ENCODE results near the gene RNH1. TPM values are rescaled to one million over a fixed set of nuclear protein-coding genes. Genes with fewer than 3 reads are reported as not detected.

Gene RNH1
- total RNA-seq, 2 donors from 2014 or later = 42.7 to 43.2 TPM

GRCh38 chr11:537622-538430 lies 30.8 kb upstream of the RNH1 start:
- H3K36me3 Mint-ChIP-seq (ENCODE audit: low read depth) = peaks cover 8% of the 10 kb centered on the region
- H3K36me3 ChIP-seq (ENCODE audit: control insufficient read depth, insufficient read depth, low read length) = peaks cover 8% of the 10 kb centered on the region
- H3K4me3 Mint-ChIP-seq = peak overlapping the region; percentile 43

GRCh38 chr11:536841-537621 lies 30.0 kb upstream of the RNH1 start, which contains the start of gene LRRC56:
Gene LRRC56 (plus strand): TSS chr11:537527. CDS start chr11:540685, 3,158 bp downstream.
- Mint-ChIP-seq H3K36me3 (ENCODE audit: low read depth) (peaks cover 5% of the 10 kb centered on the region), H3K4me3 (peak within 1 kb of the TSS; percentile 66), H3K27me3 (ENCODE audit: insufficient read depth) (peaks cover 9% of the 10 kb centered on the region), H3K27ac (peak within 1 kb of the TSS; percentile 87), H3K9me3 (no peaks in the 10 kb centered on the region), H3K4me1 (no peaks in the 10 kb centered on the region)
- no peaks in the 10 kb centered on the region for H3K9me3 ChIP-seq (ENCODE audit: control insufficient read depth, low read length)
- H3K4me3 ChIP-seq (ENCODE audit: low read length) = peak within 1 kb of the TSS; percentile 77
- no peaks in the 10 kb centered on the region for H3K4me1 ChIP-seq (ENCODE audit: control insufficient read depth, insufficient read depth, low read length)
- peaks cover 8% of the 10 kb centered on the region for H3K36me3 ChIP-seq (ENCODE audit: control insufficient read depth, insufficient read depth, low read length)
- H3K9ac ChIP-seq (ENCODE audit: extremely low read depth, low read length, poor library complexity, severe bottlenecking) = peak within 1 kb of the TSS; percentile 55
- DNase-seq = peak; percentile 93
- 10 to 15% methylated on average over 63 to 93 of the region's 93 CpGs for WGBS, 2 experiments (ENCODE audit: insufficient coverage in 1 of 2, insufficient read length in 1 of 2)
- no peaks in the 10 kb centered on the region for H3K27me3 ChIP-seq (ENCODE audit: control insufficient read depth, insufficient read depth, low read length, poor library complexity, severe bottlenecking)
- H3K27ac ChIP-seq (ENCODE audit: low read depth, low read length) = no peak within 1 kb of the TSS
- no peak for TF ChIP-seq CTCF (conservative IDR thresholded peaks at IDR 0.05)

More at GRCh38 chr11:537622-538430, 30.8 kb upstream of the RNH1 start:
- H3K27me3 Mint-ChIP-seq (ENCODE audit: insufficient read depth) = peaks cover 9% of the 10 kb centered on the region
- Histone ChIP-seq H3K9ac (ENCODE audit: extremely low read depth, low read length, poor library complexity, severe bottlenecking) (peak overlapping the region; percentile 55), H3K4me3 (ENCODE audit: low read length) (peak overlapping the region; percentile 77), H3K27me3 (ENCODE audit: control insufficient read depth, insufficient read depth, low read length, poor library complexity, severe bottlenecking) (no peaks in the 10 kb centered on the region), H3K4me1 (ENCODE audit: control insufficient read depth, insufficient read depth, low read length) (no peaks in the 10 kb centered on the region), H3K9me3 (ENCODE audit: control insufficient read depth, low read length) (no peaks in the 10 kb centered on the region), H3K27ac (ENCODE audit: low read depth, low read length) (no peak overlapping the region)
- no peaks in the 10 kb centered on the region for H3K4me1 Mint-ChIP-seq
- no peak for TF ChIP-seq CTCF (conservative IDR thresholded peaks at IDR 0.05)
- peaks cover 1% of the 10 kb centered on the region for H3K9me3 Mint-ChIP-seq
- 52 to 59% methylated on average over 6 to 19 of the region's 19 CpGs for WGBS, 2 experiments (ENCODE audit: insufficient coverage in 1 of 2, insufficient read length in 1 of 2)
- H3K27ac Mint-ChIP-seq = no peak overlapping the region
- no peak for DNase-seq

GRCh38 chr11:535519-536454 lies 28.7 kb upstream of the RNH1 start, which contains the start of gene HRAS:
Gene HRAS (minus strand): TSS chr11:535576.
- TF ChIP-seq CTCF (conservative IDR thresholded peaks at IDR 0.05) = no peak
- Mint-ChIP-seq H3K36me3 (ENCODE audit: low read depth) (peaks cover 10% of the 10 kb centered on the region), H3K4me1 (no peaks in the 10 kb centered on the region), H3K9me3 (no peaks in the 10 kb centered on the region), H3K27me3 (ENCODE audit: insufficient read depth) (peaks cover 9% of the 10 kb centered on the region), H3K27ac (peak within 1 kb of the TSS; percentile 87), H3K4me3 (peak within 1 kb of the TSS; percentile 66)
- H3K9ac ChIP-seq (ENCODE audit: extremely low read depth, low read length, poor library complexity, severe bottlenecking) = peak within 1 kb of the TSS; percentile 49
- H3K27me3 ChIP-seq (ENCODE audit: control insufficient read depth, insufficient read depth, low read length, poor library complexity, severe bottlenecking) = no peaks in the 10 kb centered on the region
- 2 to 7% methylated on average over 18 to 97 of the region's 97 CpGs for WGBS, 2 experiments (ENCODE audit: insufficient coverage in 1 of 2, insufficient read length in 1 of 2)
- H3K9me3 ChIP-seq (ENCODE audit: control insufficient read depth, low read length) = no peaks in the 10 kb centered on the region
- H3K4me3 ChIP-seq (ENCODE audit: low read length) = peak within 1 kb of the TSS; percentile 86
- no peak within 1 kb of the TSS for H3K27ac ChIP-seq (ENCODE audit: low read depth, low read length)
- no peaks in the 10 kb centered on the region for H3K4me1 ChIP-seq (ENCODE audit: control insufficient read depth, insufficient read depth, low read length)
- DNase-seq = peak; percentile 97
- peaks cover 8% of the 10 kb centered on the region for H3K36me3 ChIP-seq (ENCODE audit: control insufficient read depth, insufficient read depth, low read length)

Measured in endodermal cell (in vitro differentiated cells).